ENCODE data around the gene NRDE2.

Gene NRDE2

GRCh38 chr14:90300611-90301047, 31.1 kb downstream of the NRDE2 start:
- TF ChIP-seq POLR2A (IDR thresholded peaks at IDR 0.05; ENCODE audit: low read length) = no peak
- TF ChIP-seq GATA1 (IDR thresholded peaks at IDR 0.05; ENCODE audit: low read depth, low read length) = no peak
- DNase-seq = peak; percentile 28 to 36

- TF ChIP-seq GATA1 (IDR thresholded peaks at IDR 0.05; ENCODE audit: low read depth, low read length) (no peak), POLR2A (IDR thresholded peaks at IDR 0.05; ENCODE audit: low read length) (no peak)
These were observed 32.3 kb downstream of the NRDE2 start for GRCh38 chr14:90299408-90299807.

GRCh38 chr14:90297876-90298629, 33.7 kb downstream of the NRDE2 start:
- DNase-seq = no peak
- no peak for TF ChIP-seq GATA1 (IDR thresholded peaks at IDR 0.05; ENCODE audit: low read depth, low read length)
- TF ChIP-seq POLR2A (IDR thresholded peaks at IDR 0.05; ENCODE audit: low read length) = no peak

More at GRCh38 chr14:90299408-90299807, 32.3 kb downstream of the NRDE2 start:
- DNase-seq = no peak

- no peak for DNase-seq
- TF ChIP-seq POLR2A (IDR thresholded peaks at IDR 0.05; ENCODE audit: low read length) = no peak
- TF ChIP-seq GATA1 (IDR thresholded peaks at IDR 0.05; ENCODE audit: low read depth, low read length) = no peak
These were observed 35.1 kb downstream of the NRDE2 start for GRCh38 chr14:90296641-90297040.

GRCh38 chr14:90295870-90296516, 35.7 kb downstream of the NRDE2 start:
- no peak for TF ChIP-seq GATA1 (IDR thresholded peaks at IDR 0.05; ENCODE audit: low read depth, low read length)
- no peak for TF ChIP-seq POLR2A (IDR thresholded peaks at IDR 0.05; ENCODE audit: low read length)
- no peak for DNase-seq

- peak; percentile 24 to 36 for DNase-seq
- TF ChIP-seq GATA1 (IDR thresholded peaks at IDR 0.05; ENCODE audit: low read depth, low read length) = no peak
- no peak for TF ChIP-seq POLR2A (IDR thresholded peaks at IDR 0.05; ENCODE audit: low read length)
These were observed 36.9 kb downstream of the NRDE2 start for GRCh38 chr14:90294872-90295271.

- DNase-seq = no peak
- TF ChIP-seq POLR2A (IDR thresholded peaks at IDR 0.05; ENCODE audit: low read length) (no peak), GATA1 (IDR thresholded peaks at IDR 0.05; ENCODE audit: low read depth, low read length) (no peak)
These were observed 37.7 kb downstream of the NRDE2 start for GRCh38 chr14:90293766-90294730.

- TF ChIP-seq GATA1 (IDR thresholded peaks at IDR 0.05; ENCODE audit: low read depth, low read length) (no peak), POLR2A (IDR thresholded peaks at IDR 0.05; ENCODE audit: low read length) (no peak)
- DNase-seq = no peak
These were observed 40.0 kb downstream of the NRDE2 start for GRCh38 chr14:90291699-90292098.

- no peak for TF ChIP-seq POLR2A (IDR thresholded peaks at IDR 0.05; ENCODE audit: low read length)
- TF ChIP-seq GATA1 (IDR thresholded peaks at IDR 0.05; ENCODE audit: low read depth, low read length) = no peak
- peak; percentile 22 to 57 for DNase-seq
These were observed 41.3 kb downstream of the NRDE2 start for GRCh38 chr14:90290337-90291011.

GRCh38 chr14:90288651-90289355, 42.9 kb downstream of the NRDE2 start:
- no peak for TF ChIP-seq GATA1 (IDR thresholded peaks at IDR 0.05; ENCODE audit: low read depth, low read length)
- no peak for TF ChIP-seq POLR2A (IDR thresholded peaks at IDR 0.05; ENCODE audit: low read length)
- no peak for DNase-seq

- TF ChIP-seq POLR2A (IDR thresholded peaks at IDR 0.05; ENCODE audit: low read length) (no peak), GATA1 (IDR thresholded peaks at IDR 0.05; ENCODE audit: low read depth, low read length) (no peak)
- no peak for DNase-seq
These were observed 44.0 kb downstream of the NRDE2 start for GRCh38 chr14:90287791-90288190.

- TF ChIP-seq GATA1 (IDR thresholded peaks at IDR 0.05; ENCODE audit: low read depth, low read length) = no peak
- TF ChIP-seq POLR2A (IDR thresholded peaks at IDR 0.05; ENCODE audit: low read length) = no peak
- DNase-seq = no peak
These were observed 50.0 kb downstream of the NRDE2 start for GRCh38 chr14:90281756-90282155.

- TF ChIP-seq GATA1 (IDR thresholded peaks at IDR 0.05; ENCODE audit: low read depth, low read length) = no peak
- TF ChIP-seq POLR2A (IDR thresholded peaks at IDR 0.05; ENCODE audit: low read length) = no peak
- no peak for DNase-seq
These were observed 50.5 kb downstream of the NRDE2 start for GRCh38 chr14:90281261-90281660.
